Body of pancreas (tissue), 4 donors: ENCODE results near the gene NFIA. TPM values are rescaled to one million over a fixed set of nuclear protein-coding genes. Genes with fewer than 3 reads are reported as not detected.

ENCODE experiments used
- ATAC-seq: fragments of 150-250 bp; one replicate; pipeline ENCODE4 v1.9.1; 2016
- DNase-seq, 4 donors: peaks; one replicate each; pipeline ENCODE4 v3.0.0-alpha.2; 2019
- H3K27ac ChIP-seq, 4 donors: fragments of 200-600 bp; sonication (generic); 1 replicate in 3 of 4; 2 replicates in 1 of 4; pipeline versions ENCODE4 v1.5.1 to v1.6.1; 2016 to 2019; ENCODE audit warnings: mild to moderate bottlenecking in 1 of 4, mixed read lengths in 1 of 4, moderate library complexity in 1 of 4
- H3K27me3 ChIP-seq, 2 donors: fragments of 200-600 bp; sonication (generic); one replicate each; pipeline ENCODE4 v1.6.0; 2016; ENCODE audit warnings: mild to moderate bottlenecking in 1 of 2
- H3K36me3 ChIP-seq, 2 donors: fragments of 200-600 bp; sonication (generic); replicated peaks in 1 of 2; 2 replicates each; pipeline ENCODE4 v1.5.1; 2016; ENCODE audit warnings: low read depth in 2 of 2; ENCODE audit not compliant: insufficient read depth in 1 of 2
- H3K4me1 ChIP-seq: fragments of 200-600 bp; sonication (generic); one replicate; pipeline ENCODE4 v1.6.0; 2016
- H3K4me3 ChIP-seq, 2 donors: fragments of 200-600 bp; sonication (generic); 1 replicate in 1 of 2; 2 replicates in 1 of 2; pipeline ENCODE4 v1.5.1; 2016 to 2019
- H3K9me3 ChIP-seq, 3 donors: fragments of 200-600 bp; sonication (generic); 1 replicate in 2 of 3; 2 replicates in 1 of 3; pipeline ENCODE4 v1.5.1; 2016
- CTCF ChIP-seq, 7 experiments: fragments of 450-650 bp in 4 of 7; fragments of 200-600 bp in 3 of 7; sonication (generic) in 3 of 7; IDR thresholded peaks; one replicate each; pipeline ENCODE4 v1.5.1; 2016 to 2019; ENCODE audit warnings: antibody characterized with exemption in 7 of 7
- POLR2A ChIP-seq, 3 donors: fragments of 450-650 bp; IDR thresholded peaks; one replicate each; pipeline ENCODE4 v1.6.1; 2016; ENCODE audit warnings: antibody characterized with exemption in 3 of 3, mild to moderate bottlenecking in 2 of 3
- WGBS, 2 donors: methylation state at CpG; one replicate each; pipeline ENCODE4 v1.1.5; 2017; 5-methylcytosine and 5-hydroxymethylcytosine counted together
- intact Hi-C: fragments of 100-400 bp; cut with DNase I; formaldehyde crosslinking; loops from one replicate; pipeline ENCODE4 v1.15.1; 2023
- total RNA-seq, 2 donors: library from RNA; depleted of rRNA; stranded (reverse); fragments of >200 nt; gene quantifications; one replicate each; pipeline ENCODE4 v1.1.0, GENCODE V29; 2016

The NFIA gene
- total RNA-seq, 2 donors from 2014 or later: 21.5 to 32.3 TPM

- ATAC-seq (no peak), DNase-seq (no peak)
- Histone ChIP-seq H3K27me3 (no peaks in the 10 kb centered on the region), H3K4me1 (no peaks in the 10 kb centered on the region), H3K4me3 (no peak overlapping the region), H3K36me3 (no peaks in the 10 kb centered on the region), H3K9me3 (no peaks in the 10 kb centered on the region), H3K27ac (no peak overlapping the region)
- TF ChIP-seq CTCF (IDR thresholded peaks at IDR 0.05) (no peak), POLR2A (IDR thresholded peaks at IDR 0.05) (no peak)
- intact Hi-C loops: no loop called here
- 73 to 84% methylated on average over 3 of the region's 3 CpGs for WGBS, 2 donors
Measured at GRCh38 chr1:61497013-61497412, 414.7 kb downstream of the NFIA start.

GRCh38 chr1:61498342-61498741, 416.0 kb downstream of the NFIA start:
- no peaks in the 10 kb centered on the region for H3K27me3 ChIP-seq
- no peak overlapping the region for H3K4me3 ChIP-seq
- 82 to 85% methylated on average over 8 of the region's 8 CpGs for WGBS, 2 donors
- H3K27ac ChIP-seq: no peak overlapping the region
- no peak for DNase-seq
- no peaks in the 10 kb centered on the region for H3K36me3 ChIP-seq
- ATAC-seq: no peak
- TF ChIP-seq CTCF (IDR thresholded peaks at IDR 0.05) (no peak), POLR2A (IDR thresholded peaks at IDR 0.05) (no peak)
- intact Hi-C loops: no loop called here
- H3K9me3 ChIP-seq: no peaks in the 10 kb centered on the region
- H3K4me1 ChIP-seq: no peaks in the 10 kb centered on the region

GRCh38 chr1:61501971-61502916, 419.9 kb downstream of the NFIA start:
- H3K9me3 ChIP-seq: no peaks in the 10 kb centered on the region
- ATAC-seq: no peak
- no peak overlapping the region for H3K27ac ChIP-seq
- H3K27me3 ChIP-seq: no peaks in the 10 kb centered on the region
- intact Hi-C loops: no loop called here
- WGBS, 2 donors: 47 to 48% methylated on average over 12 of the region's 12 CpGs
- no peaks in the 10 kb centered on the region for H3K36me3 ChIP-seq
- no peak overlapping the region for H3K4me3 ChIP-seq
- no peaks in the 10 kb centered on the region for H3K4me1 ChIP-seq
- no peak for DNase-seq
- TF ChIP-seq POLR2A (IDR thresholded peaks at IDR 0.05) (no peak), CTCF (IDR thresholded peaks at IDR 0.05) (no peak)

- no peaks in the 10 kb centered on the region for H3K4me1 ChIP-seq
- intact Hi-C loops: no loop called here
- H3K27me3 ChIP-seq: no peaks in the 10 kb centered on the region
- TF ChIP-seq POLR2A (IDR thresholded peaks at IDR 0.05) (no peak), CTCF (IDR thresholded peaks at IDR 0.05) (no peak)
- no peak for DNase-seq
- no peaks in the 10 kb centered on the region for H3K36me3 ChIP-seq
- H3K9me3 ChIP-seq: no peaks in the 10 kb centered on the region
- WGBS, 2 donors: 93 to 95% methylated on average over 1 of the region's 1 CpG
- no peak overlapping the region for H3K27ac ChIP-seq
- H3K4me3 ChIP-seq: no peak overlapping the region
- ATAC-seq: no peak
Measured at GRCh38 chr1:61504305-61504704, 421.9 kb downstream of the NFIA start.
